Stomach (tissue), 4 donors: ENCODE measurements around the gene UPF2.

Experiments
- CTCF ChIP-seq, 7 experiments: fragments of 450-650 bp in 4 of 7; fragments of 200-600 bp in 3 of 7; sonication (generic) in 3 of 7; IDR thresholded peaks; one replicate each; pipeline ENCODE4 v1.5.1; 2016 to 2019; ENCODE audit warnings: antibody characterized with exemption in 7 of 7, control low read depth in 2 of 7, mild to moderate bottlenecking in 1 of 7
- POLR2A ChIP-seq, 4 donors: fragments of 450-650 bp; IDR thresholded peaks; one replicate each; pipeline ENCODE4 v1.6.1; 2016; ENCODE audit warnings: antibody characterized with exemption in 4 of 4, control low read depth in 2 of 4, mild to moderate bottlenecking in 1 of 4, moderate library complexity in 1 of 4

- no peak for TF ChIP-seq CTCF (IDR thresholded peaks at IDR 0.05)
- no peak for TF ChIP-seq POLR2A (IDR thresholded peaks at IDR 0.05)
These were observed 162.2 kb downstream of the UPF2 start for GRCh38 chr10:11880151-11881029.
